CD1c-positive myeloid dendritic cell (primary cell): ENCODE data around the gene UBR2.

Source experiments
- DNase-seq: peaks from one replicate; pipeline ENCODE4 v3.0.0-alpha.2; 2016; ENCODE audit errors: extremely low spot score

UBR2 gene

DNA sequence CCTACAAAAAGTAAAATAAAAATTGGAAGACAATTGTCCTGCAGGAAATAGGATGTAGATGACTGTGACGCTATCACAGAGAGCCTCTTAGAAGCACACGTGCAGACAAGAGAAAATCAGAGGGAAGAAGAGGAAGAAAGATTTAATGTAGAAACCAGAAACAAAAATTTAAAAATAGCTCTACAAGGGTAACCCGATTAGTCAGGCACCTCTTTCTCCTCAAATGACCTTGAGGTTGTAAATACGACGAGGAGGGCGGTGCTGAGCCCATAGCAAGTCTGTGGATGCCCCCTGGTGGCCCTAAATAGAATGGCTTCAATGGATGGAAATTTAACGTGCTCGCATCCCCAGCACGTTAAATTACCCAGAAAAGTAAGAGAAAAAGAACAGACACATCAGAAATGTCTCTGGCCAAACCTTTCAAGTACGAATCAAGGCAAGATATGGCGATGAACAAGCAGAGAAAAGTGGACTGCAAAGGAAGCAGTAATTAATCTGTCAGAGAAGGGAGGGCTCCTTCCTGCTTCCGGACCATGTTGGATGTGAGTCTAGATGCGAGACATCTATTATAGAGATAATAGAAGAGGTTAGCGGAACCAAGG, 162.8 kb downstream of the UBR2 start:
- DNase-seq = peak; percentile 89

DNA sequence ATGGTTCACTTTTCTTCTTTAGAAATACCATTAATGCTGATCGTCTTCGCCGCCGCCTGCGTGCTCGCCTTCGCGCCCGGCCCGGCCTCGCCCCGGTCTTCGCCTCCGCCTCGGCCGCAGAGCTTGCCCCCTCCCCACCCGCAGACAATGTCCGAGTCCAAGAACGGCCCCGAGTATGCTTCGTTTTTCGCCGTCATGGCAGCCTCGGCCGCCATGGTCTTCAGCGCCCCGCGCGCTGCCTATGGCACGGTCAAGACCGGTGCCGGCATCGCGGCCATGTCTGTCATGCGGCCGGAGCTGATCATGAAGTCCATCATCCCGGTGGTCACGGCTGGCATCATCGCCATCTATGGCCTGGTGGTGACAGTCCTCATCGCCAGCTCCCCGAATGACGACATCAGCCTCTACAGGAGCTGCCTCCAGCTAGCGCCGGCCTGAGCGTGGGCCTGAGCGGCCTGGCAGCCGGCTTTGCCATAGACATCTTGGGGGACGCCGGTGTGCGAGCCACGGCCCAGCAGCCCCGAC, 163.3 kb downstream of the UBR2 start:
- no peak for DNase-seq

DNA sequence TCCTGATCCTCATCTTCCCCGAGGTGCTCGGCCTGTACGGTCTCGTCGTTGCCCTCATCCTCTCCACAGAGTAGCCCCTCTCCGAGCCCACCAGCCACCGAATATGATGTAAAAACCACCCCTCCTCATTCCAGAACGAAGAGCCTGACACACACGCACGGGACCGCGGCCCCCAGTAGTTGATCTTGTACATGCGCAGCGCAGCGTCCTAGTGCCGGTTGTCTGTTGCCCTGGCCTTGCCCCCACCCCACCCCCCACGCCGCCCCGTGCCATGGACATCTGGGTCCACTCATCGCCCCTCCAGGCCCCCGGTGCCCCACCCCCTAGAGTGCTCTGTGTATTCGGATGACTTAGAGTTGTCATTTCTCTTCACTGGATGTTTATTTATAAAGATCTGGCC, 163.8 kb downstream of the UBR2 start:
- DNase-seq = no peak

DNA sequence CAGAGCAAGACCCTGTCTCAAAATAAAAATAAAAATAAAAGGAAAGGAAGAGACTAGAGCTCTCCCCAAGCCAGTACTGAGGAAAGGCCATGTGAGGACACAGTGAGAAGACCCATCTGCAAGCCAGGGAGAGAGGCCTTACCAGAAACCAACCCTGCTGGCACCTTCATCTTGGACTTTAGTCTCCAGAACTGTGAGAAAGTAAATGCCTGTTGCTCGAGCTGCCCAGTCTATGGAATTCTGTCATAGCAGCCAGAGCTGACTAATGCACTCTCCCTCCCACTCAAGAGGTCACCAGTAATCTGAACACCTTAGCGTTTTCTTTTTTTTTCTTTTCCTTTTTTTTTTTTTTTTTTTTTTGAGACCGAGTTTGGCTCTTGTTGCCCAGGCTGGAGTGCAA, 165.9 kb downstream of the UBR2 start:
- DNase-seq = no peak

DNA sequence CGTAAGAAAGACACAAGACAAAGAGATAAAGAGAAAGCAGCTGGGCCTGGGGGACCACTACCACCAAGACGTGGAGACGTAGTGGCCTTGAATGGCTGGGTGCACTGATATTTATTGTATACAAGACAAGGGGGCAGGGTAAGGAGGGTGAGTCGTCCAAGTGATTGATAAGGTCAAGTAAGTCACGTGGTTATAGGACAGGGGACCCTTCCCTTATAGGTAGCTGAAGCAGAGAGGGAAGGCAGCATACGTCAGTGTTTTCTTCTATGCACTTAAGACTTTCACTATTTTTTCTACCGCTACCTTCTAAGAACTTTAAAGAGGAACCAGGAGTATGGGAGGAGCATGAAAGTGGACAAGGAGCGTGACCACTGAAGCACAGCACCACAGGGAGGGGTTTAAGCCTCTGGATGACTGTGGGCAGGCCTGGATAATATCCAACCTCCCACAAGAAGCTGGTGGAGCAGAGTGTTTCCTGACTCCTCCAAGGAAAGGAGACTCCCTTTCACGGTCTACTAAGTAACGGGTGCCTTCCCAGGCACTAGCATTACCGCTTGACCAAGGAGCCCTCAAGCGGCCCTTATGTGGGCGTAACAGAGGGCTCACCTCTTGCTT, 170.1 kb downstream of the UBR2 start:
- peak; percentile 43 for DNase-seq

DNA sequence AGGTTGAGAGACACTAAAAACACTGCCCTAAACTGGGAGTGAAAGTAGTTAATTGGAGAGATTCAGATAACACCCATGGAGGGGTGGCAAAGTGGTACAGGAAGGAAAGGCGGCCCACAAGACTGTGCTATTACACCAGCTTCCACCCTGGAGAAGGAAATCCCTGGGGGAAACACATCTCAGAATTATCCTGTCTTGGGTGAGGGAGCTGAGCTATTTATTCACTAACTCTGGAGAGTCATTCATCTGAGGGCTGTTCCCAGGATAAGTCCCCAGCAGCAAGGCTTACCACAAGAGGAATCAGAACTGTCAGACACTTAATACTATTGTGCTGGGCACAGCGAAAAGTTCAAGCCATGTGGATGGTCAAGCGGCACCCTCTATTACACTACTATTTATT, 172.1 kb downstream of the UBR2 start:
- DNase-seq = no peak

DNA sequence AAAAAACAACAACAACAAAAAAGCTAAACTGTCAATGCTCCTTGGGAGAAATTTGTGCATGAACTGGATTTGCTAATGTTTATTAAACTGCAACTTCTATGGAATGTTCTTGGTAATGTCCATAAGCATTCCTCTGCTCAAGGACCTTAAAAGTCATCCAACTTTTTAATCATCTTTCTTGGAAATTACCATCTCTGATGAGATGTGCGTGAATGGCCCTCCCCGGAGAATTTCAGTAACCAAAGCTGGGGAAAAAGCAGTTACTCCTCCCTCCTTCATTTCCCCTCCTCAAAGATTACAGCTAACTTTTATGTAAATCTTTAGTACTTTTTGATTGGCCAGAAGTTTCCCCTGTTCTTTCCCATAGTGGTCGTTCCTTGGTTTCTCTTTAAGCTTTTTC, 176.9 kb downstream of the UBR2 start:
- DNase-seq = no peak

DNA sequence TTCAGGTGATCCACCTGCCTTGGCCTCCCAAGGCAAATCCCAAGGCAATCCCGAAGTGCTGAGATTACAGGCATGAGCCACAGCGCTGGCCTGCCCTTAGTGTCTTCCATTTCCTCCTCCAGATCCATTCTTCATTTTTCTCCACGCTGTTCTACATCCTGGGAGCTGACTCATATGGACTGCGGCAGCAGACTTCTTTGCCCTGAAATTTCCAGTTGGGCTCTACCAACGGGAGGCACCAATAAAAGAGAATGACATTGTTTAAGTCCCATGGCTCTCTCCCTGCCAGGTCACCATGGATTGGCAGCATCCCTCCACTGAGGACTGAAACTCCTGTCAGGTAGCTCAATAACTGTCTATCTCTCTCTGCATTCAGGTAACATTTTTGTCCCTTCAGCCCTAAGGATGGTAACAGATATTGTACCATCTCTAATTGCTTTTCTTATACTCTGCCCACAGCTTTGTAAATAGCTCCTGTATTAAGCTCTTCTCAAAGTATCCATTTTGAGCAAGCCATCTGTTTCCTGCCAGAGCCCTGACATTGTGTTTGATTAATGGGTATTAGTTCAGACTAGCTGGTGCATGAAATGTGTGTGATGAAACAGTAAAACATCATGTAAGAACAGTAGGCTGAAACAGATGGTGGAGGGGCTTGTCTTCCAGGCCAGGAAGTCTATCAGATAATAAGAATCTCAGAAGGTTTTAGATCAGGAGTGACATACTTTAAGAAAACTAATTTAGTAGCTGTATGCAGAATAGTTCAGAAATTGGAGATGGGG, 178.5 kb downstream of the UBR2 start:
- no peak for DNase-seq
